Liver (tissue), 9 donors: ENCODE measurements around the gene CNTN5. TPM values are rescaled to one million over a fixed set of nuclear protein-coding genes. Genes with fewer than 3 reads are reported as not detected.

Experiments
- DNase-seq: peaks from one replicate; pipeline ENCODE4 v3.0.0-alpha.2; 2017; ENCODE audit warnings: low spot score
- H3K27ac ChIP-seq, 2 donors: one replicate each; pipeline ENCODE4 v1.7.0; 2013; ENCODE audit warnings: inconsistent platforms in 2 of 2, low read length in 2 of 2, control low read depth in 1 of 2, low read depth in 1 of 2, mild to moderate bottlenecking in 1 of 2
- H3K27me3 ChIP-seq, 4 donors: one replicate each; pipeline versions ENCODE4 v1.6.1 to v1.7.0; 2013; ENCODE audit warnings: low read length in 3 of 4, inconsistent platforms in 1 of 4, mild to moderate bottlenecking in 1 of 4, moderate library complexity in 1 of 4; ENCODE audit not compliant: control insufficient read depth in 4 of 4, insufficient read depth in 4 of 4
- H3K36me3 ChIP-seq, 4 donors: one replicate each; pipeline versions ENCODE4 v1.6.1 to v1.7.0; 2013; ENCODE audit warnings: low read length in 3 of 4, mild to moderate bottlenecking in 3 of 4, low read depth in 1 of 4, moderate library complexity in 1 of 4; ENCODE audit not compliant: control insufficient read depth in 4 of 4, insufficient read depth in 3 of 4
- H3K4me1 ChIP-seq, 4 donors: one replicate each; pipeline versions ENCODE4 v1.6.1 to v1.7.0; 2013; ENCODE audit warnings: low read length in 3 of 4, mild to moderate bottlenecking in 3 of 4, moderate library complexity in 1 of 4; ENCODE audit not compliant: control insufficient read depth in 4 of 4, insufficient read depth in 4 of 4
- H3K4me3 ChIP-seq, 3 donors: one replicate each; pipeline versions ENCODE4 v1.6.1 to v1.7.0; 2013; ENCODE audit warnings: low read length in 3 of 3, control low read depth in 1 of 3, low read depth in 1 of 3, mild to moderate bottlenecking in 1 of 3
- H3K9ac ChIP-seq, 2 donors: one replicate each; pipeline ENCODE4 v1.7.0; 2013; ENCODE audit warnings: low read length in 2 of 2, mild to moderate bottlenecking in 2 of 2, moderate library complexity in 2 of 2, control low read depth in 1 of 2, low read depth in 1 of 2
- H3K9me3 ChIP-seq, 4 donors: one replicate each; pipeline versions ENCODE4 v1.6.1 to v1.7.0; 2013; ENCODE audit warnings: low read length in 3 of 4; ENCODE audit not compliant: control insufficient read depth in 4 of 4
- ATF3 ChIP-seq: IDR thresholded peaks from 2 replicates; pipeline ENCODE4 v1.6.1; 2016; ENCODE audit warnings: antibody characterized with exemption
- CTCF ChIP-seq: fragments of 150-350 bp; IDR thresholded peaks from 2 replicates; pipeline ENCODE4 v1.5.1; 2017; ENCODE audit warnings: improper control_type of control experiment, low read depth, low read length; ENCODE audit not compliant: missing input control
- EGR1 ChIP-seq, 2 donors: IDR thresholded peaks; 2 replicates each; pipeline ENCODE4 v1.6.1; 2016 to 2018; ENCODE audit warnings: antibody characterized with exemption in 2 of 2, low read depth in 2 of 2
- FOXA1 ChIP-seq: IDR thresholded peaks from 2 replicates; pipeline ENCODE4 v1.6.1; 2016; ENCODE audit warnings: antibody characterized with exemption
- FOXA2 ChIP-seq: IDR thresholded peaks from 2 replicates; pipeline ENCODE4 v1.6.1; 2016; ENCODE audit warnings: antibody characterized with exemption
- GABPA ChIP-seq, 2 donors: IDR thresholded peaks in 1 of 2; conservative IDR thresholded peaks in 1 of 2; 2 replicates each; pipeline ENCODE4 v1.6.1; 2016; ENCODE audit warnings: antibody characterized with exemption in 2 of 2, mild to moderate bottlenecking in 1 of 2, moderate library complexity in 1 of 2
- HNF4A ChIP-seq, 2 donors: conservative IDR thresholded peaks; 2 replicates each; pipeline ENCODE4 v1.6.1; 2016; ENCODE audit warnings: antibody characterized with exemption in 2 of 2, mild to moderate bottlenecking in 2 of 2
- HNF4G ChIP-seq: IDR thresholded peaks from 2 replicates; pipeline ENCODE4 v1.6.1; 2016; ENCODE audit warnings: antibody characterized with exemption
- JUND ChIP-seq, 2 donors: IDR thresholded peaks; 2 replicates each; pipeline ENCODE4 v1.6.1; 2016; ENCODE audit warnings: antibody characterized with exemption in 2 of 2
- NR2F2 ChIP-seq: IDR thresholded peaks from 2 replicates; pipeline ENCODE4 v1.6.1; 2016; ENCODE audit warnings: antibody characterized with exemption
- REST ChIP-seq: IDR thresholded peaks from 2 replicates; pipeline ENCODE4 v1.6.1; 2016; ENCODE audit warnings: antibody characterized with exemption, mild to moderate bottlenecking
- RXRA ChIP-seq, 2 donors: IDR thresholded peaks; 2 replicates each; pipeline ENCODE4 v1.6.1; 2017 to 2018; ENCODE audit warnings: antibody characterized with exemption in 2 of 2, mild to moderate bottlenecking in 1 of 2
- SP1 ChIP-seq: IDR thresholded peaks from 2 replicates; pipeline ENCODE4 v1.6.1; 2018; ENCODE audit warnings: antibody characterized with exemption, mild to moderate bottlenecking
- TAF1 ChIP-seq: conservative IDR thresholded peaks from 2 replicates; pipeline ENCODE4 v1.6.1; 2016; ENCODE audit warnings: antibody characterized with exemption, mild to moderate bottlenecking
- YY1 ChIP-seq: IDR thresholded peaks from 2 replicates; pipeline ENCODE4 v1.6.1; 2016; ENCODE audit warnings: antibody characterized with exemption, mild to moderate bottlenecking
- WGBS: extraction: QIAGEN DNeasy Blood & Tissue Kit; methylation state at CpG from one replicate; pipeline ENCODE4 v1.1.7; 2013; 5-methylcytosine and 5-hydroxymethylcytosine counted together
- polyA plus RNA-seq, 2 donors: library from polyadenylated mRNA; stranded (reverse) in 1 of 2; unstranded in 1 of 2; fragments of 200-250 nt in 1 of 2; fragments of >200 nt in 1 of 2; fragmentation: Nextera tagmentation in 1 of 2; extraction: Ambion mirVana in 1 of 2; gene quantifications; one replicate each; pipeline versions ENCODE4 v1.2.1 to v1.2.3, GENCODE V29; 2013 to 2015
- total RNA-seq, 2 donors: library from RNA; depleted of rRNA; stranded (reverse); fragments of >200 nt; gene quantifications; one replicate each; pipeline ENCODE4 v1.2.3, GENCODE V29; 2014
- TF ChIP-seq, protein P1 (sequence below): IDR thresholded peaks from 2 replicates; pipeline ENCODE4 v1.6.1; 2016; ENCODE audit warnings: antibody characterized with exemption
- TF ChIP-seq, protein P2 (sequence below): IDR thresholded peaks from 2 replicates; pipeline ENCODE4 v1.6.1; 2016; ENCODE audit warnings: antibody characterized with exemption
- donor health status: healthy.
- donor health status: healthy.
- donor health status: healthy.
- donor health status: healthy.
- donor health status: healthy.

Gene CNTN5
- total and polyA plus RNA-seq, 4 donors, result 0.01 to 0.08 (median 0.04) TPM

DNA sequence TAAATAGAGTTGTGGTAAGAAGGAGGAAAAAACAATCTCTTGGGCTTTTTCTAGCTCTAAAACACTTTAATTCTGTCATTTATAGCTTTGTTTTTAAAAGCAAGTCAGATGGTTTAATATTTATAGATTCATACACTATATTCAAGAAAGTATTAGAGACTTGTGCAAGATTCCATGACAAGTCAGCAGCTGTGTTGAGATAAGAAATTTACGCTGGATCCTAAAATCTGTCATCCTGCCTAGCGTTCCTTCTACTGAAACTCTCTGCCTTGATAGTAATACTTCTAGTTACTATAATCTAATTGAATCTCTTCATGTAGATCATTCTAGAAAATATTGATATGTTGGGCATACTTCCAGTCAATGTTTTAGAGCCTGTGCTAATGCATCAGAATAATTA lies 721.8 kb downstream of the CNTN5 start:
- H3K27ac ChIP-seq, result no peak overlapping the region
- H3K4me3 ChIP-seq, result no peak overlapping the region
- DNase-seq, result no peak
- no peaks in the 10 kb centered on the region for H3K36me3 ChIP-seq
- H3K4me1 ChIP-seq, result no peaks in the 10 kb centered on the region
- no peaks in the 10 kb centered on the region for H3K9me3 ChIP-seq
- TF ChIP-seq REST, result no peak
- TF ChIP-seq CTCF, result no peak
- TF ChIP-seq YY1, result no peak
- no peak for TF ChIP-seq SP1
- TF ChIP-seq HNF4G, result no peak
- no peak for TF ChIP-seq FOXA1
- TF ChIP-seq RXRA (IDR thresholded peaks at IDR 0.05), result no peak
- TF ChIP-seq FOXA2, result no peak
- TF ChIP-seq TAF1, result no peak
- TF ChIP-seq, protein P1, sequence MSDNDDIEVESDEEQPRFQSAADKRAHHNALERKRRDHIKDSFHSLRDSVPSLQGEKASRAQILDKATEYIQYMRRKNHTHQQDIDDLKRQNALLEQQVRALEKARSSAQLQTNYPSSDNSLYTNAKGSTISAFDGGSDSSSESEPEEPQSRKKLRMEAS, result no peak
- no peak for TF ChIP-seq EGR1 (IDR thresholded peaks at IDR 0.05; ENCODE audit: low read depth in 2 of 2)
- 61% methylated on average over 2 of the region's 2 CpGs for WGBS
- peaks cover 0 to 3% (median 0%) of the 10 kb centered on the region in 4 donors for H3K27me3 ChIP-seq
- H3K9ac ChIP-seq, result no peak overlapping the region

DNA sequence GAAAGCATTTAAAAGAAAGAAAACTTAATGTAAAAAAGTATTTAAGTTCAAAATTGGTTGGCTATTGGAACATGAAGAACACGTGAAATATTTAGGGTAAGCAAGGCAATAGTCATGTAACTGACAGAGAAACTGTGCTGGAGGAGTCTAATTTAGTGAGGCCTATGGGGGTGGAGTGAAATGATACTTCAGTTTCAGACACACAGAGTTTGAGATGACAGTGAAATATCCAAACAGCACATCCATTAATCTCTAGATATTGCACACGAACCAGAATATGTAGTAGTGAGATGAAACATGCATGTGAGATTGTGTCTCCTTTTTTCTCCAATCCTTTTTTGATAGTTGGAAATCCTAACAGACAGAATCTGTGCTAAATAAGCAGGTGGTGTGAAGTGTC lies 739.0 kb downstream of the CNTN5 start:
- 52% methylated on average over 2 of the region's 2 CpGs for WGBS
- Histone ChIP-seq H3K36me3 (no peaks in the 10 kb centered on the region), H3K9me3 (no peaks in the 10 kb centered on the region), H3K9ac (no peak overlapping the region), H3K4me3 (no peak overlapping the region), H3K27me3 (no peaks in the 10 kb centered on the region), H3K27ac (no peak overlapping the region), H3K4me1 (no peaks in the 10 kb centered on the region)
- TF ChIP-seq FOXA1, result no peak
- TF ChIP-seq CTCF, result no peak
- TF ChIP-seq SP1, result no peak
- no peak for TF ChIP-seq JUND (IDR thresholded peaks at IDR 0.05)
- no peak for TF ChIP-seq EGR1 (IDR thresholded peaks at IDR 0.05; ENCODE audit: low read depth in 2 of 2)
- TF ChIP-seq HNF4G, result no peak
- TF ChIP-seq FOXA2, result no peak
- TF ChIP-seq, protein P2, sequence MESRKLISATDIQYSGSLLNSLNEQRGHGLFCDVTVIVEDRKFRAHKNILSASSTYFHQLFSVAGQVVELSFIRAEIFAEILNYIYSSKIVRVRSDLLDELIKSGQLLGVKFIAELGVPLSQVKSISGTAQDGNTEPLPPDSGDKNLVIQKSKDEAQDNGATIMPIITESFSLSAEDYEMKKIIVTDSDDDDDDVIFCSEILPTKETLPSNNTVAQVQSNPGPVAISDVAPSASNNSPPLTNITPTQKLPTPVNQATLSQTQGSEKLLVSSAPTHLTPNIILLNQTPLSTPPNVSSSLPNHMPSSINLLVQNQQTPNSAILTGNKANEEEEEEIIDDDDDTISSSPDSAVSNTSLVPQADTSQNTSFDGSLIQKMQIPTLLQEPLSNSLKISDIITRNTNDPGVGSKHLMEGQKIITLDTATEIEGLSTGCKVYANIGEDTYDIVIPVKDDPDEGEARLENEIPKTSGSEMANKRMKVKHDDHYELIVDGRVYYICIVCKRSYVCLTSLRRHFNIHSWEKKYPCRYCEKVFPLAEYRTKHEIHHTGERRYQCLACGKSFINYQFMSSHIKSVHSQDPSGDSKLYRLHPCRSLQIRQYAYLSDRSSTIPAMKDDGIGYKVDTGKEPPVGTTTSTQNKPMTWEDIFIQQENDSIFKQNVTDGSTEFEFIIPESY, result no peak
- TF ChIP-seq RXRA (IDR thresholded peaks at IDR 0.05), result no peak
- no peak for TF ChIP-seq GABPA (IDR thresholded peaks at IDR 0.05 in 1 of 2, conservative IDR thresholded peaks at IDR 0.05 in 1 of 2)
- TF ChIP-seq NR2F2, result no peak
- TF ChIP-seq HNF4A (conservative IDR thresholded peaks at IDR 0.05), result no peak
- no peak for TF ChIP-seq REST
- TF ChIP-seq TAF1, result no peak
- TF ChIP-seq YY1, result no peak
- TF ChIP-seq ATF3, result no peak
- TF ChIP-seq, protein P1, result no peak
- no peak for DNase-seq
